Activated T-helper 9 cell treated with anti-CD3 and anti-CD28 coated beads, Interleukin-2, amount 50 U/mL, for 16 hours (primary cell): ENCODE data around the gene CDH4.

Experiments
- DNase-seq: peaks from one replicate; pipeline ENCODE4 v3.0.0-alpha.2; 2020; ENCODE audit warnings: low read depth

Gene CDH4

GRCh38 chr20:61866165-61866564 lies 614.1 kb downstream of the CDH4 start:
- no peak for DNase-seq

GRCh38 chr20:61868006-61868405 lies 615.9 kb downstream of the CDH4 start:
- DNase-seq: no peak

DNA sequence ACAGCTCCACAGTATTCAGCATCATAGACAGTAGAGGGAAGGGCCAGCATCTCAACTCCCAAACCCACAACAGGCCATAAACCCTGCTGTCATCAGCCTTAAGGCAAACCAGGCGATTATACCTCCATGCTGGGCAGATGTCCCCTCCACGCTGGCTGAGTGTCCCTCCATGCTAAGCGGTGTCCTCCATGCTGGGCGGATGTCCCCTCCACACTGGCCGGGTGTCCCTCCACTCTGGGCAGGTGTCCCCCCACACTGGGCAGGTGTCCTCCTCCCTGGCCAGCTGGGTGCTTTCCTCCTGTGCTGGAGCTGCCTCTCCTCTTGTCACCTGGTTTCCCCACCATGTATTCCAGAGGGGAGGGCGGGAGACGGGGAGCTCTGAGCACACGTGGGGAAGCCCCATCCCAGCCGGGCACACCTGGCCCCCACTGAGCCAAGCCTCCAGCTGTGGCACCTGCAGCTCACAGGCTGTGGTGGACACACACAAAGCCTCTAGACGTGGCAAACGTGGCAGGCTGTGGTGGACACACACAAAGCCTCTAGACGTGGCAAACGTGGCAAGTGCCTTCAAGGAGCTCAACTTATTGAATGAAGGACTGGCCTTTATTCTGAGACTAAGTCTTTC lies 616.5 kb downstream of the CDH4 start:
- DNase-seq: no peak

GRCh38 chr20:61869750-61870507 lies 617.9 kb downstream of the CDH4 start:
- no peak for DNase-seq

DNA sequence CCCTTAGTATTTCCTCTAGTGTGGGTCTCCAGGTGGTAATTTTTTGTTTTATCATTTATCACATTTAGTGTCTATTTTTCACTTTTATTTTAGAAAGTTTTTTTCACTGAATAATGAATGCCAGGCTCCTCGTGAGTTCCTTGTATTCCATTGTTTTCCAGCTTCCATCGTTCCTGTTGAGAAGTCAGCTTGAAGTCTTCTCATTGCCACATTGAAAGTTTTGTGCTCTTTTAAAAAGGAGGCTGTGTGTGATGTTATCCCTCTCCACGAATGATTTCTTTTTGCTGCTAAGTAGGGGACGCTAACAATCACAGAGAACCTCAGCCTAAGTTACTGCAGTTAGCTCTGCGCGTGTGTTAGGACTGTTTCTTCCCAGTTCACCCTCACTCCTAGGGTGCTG lies 619.1 kb downstream of the CDH4 start:
- DNase-seq: no peak

GRCh38 chr20:61871913-61872312 lies 619.9 kb downstream of the CDH4 start:
- DNase-seq: no peak

GRCh38 chr20:61872371-61872900 lies 620.4 kb downstream of the CDH4 start:
- no peak for DNase-seq

GRCh38 chr20:61873651-61874420 lies 621.8 kb downstream of the CDH4 start:
- no peak for DNase-seq

- DNase-seq: no peak
These were observed 622.5 kb downstream of the CDH4 start for GRCh38 chr20:61874421-61875068.

DNA sequence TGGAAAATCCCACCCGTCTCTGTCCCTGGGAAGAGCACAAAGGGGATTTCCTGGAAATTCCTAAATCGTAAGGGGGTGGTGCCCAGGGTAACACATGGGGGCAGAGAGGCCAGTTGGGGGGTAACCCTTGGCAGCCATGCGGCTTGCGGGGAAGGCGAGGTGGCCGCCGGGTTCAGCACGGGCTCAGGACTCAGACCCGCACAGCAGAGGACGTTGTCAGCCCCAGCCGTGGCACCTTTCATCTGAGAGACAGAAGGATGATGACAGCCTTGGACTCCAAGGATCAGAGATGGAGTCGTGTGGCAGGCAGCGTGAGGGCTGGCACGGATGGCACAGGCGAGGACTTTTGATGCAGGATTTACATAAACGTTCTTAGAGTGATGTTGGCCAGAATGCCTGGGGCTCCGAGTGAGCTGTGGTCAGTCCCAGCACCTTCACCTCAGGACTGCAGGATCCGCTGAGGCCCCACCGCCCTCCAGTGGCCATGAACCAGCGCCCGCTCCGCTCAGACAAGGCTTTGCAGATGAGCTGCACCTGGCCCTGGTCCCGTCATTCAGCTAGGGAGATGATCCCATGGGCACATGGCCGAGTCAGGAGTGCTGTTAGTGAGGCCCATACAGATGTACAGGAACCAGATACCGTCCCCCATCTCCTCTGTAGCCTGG lies 623.3 kb downstream of the CDH4 start:
- DNase-seq: no peak

DNA sequence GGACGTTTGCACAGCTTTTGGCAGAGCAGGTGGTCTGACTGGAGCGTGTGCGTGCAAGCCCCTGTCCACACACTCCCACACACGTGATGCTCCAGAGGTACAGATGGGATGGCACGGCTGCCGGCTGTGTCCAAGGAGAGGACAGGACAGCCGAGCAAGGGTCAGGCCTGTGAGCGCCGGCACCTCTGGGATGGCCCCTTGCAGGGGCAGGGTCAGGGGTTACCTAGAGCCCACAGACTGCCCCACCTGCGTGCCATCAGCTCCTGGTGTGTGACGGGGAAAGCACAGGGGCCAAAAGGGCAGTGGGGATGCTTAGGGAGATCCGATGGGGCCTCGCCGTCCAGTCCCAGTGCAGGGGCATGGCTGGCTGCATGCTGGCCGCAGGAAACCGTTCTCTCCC lies 623.9 kb downstream of the CDH4 start:
- DNase-seq: no peak

GRCh38 chr20:61876952-61877728 lies 625.1 kb downstream of the CDH4 start:
- no peak for DNase-seq

GRCh38 chr20:61877776-61878477 lies 625.9 kb downstream of the CDH4 start:
- DNase-seq: no peak

- no peak for DNase-seq
These were observed 626.6 kb downstream of the CDH4 start for GRCh38 chr20:61878478-61879302.

DNA sequence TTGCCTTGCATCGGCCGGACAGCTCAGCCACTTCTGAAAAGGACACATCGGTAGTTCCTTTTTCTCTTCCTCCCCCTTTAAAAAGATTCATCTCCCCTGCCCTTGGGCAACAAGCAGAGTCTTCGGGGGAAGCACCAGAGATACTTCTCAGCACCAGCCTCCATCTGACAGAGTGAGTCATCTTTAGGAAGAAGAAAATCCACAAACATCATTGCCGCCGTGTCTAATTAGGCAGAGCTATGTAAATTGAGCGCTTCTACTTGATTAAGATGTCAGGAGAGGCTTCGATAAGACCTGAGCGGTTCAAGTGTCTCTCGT lies 627.2 kb downstream of the CDH4 start:
- no peak for DNase-seq

- DNase-seq: no peak
These were observed 627.6 kb downstream of the CDH4 start for GRCh38 chr20:61879694-61880093.

DNA sequence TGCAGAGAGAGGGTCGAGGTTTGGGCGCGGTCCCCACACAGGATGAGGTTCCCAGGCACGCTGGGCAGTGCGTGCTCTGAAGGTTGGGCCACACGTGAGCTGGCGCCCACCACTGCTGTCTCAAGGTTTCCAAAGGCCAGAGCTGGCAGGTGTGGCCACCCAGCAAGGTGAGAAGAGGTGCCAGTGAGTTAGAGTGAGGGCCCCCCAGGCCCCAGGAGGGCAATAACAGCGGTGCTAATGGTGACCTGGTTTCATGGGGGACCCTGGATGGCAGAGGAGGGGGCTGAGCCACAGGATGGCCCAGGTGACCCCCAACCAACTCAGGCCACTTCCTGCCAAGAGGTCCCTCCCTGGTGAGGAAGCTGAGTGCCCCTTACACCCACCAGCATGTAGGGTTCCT lies 628.6 kb downstream of the CDH4 start:
- DNase-seq: no peak

- no peak for DNase-seq
These were observed 629.4 kb downstream of the CDH4 start for GRCh38 chr20:61881416-61881815.

GRCh38 chr20:61881861-61882260 lies 629.8 kb downstream of the CDH4 start:
- DNase-seq: no peak
